ENCODE results near the gene SLC15A3.
A peak's percentile ranks its signal among the peaks of the same experiment; 100 is the strongest.

The SLC15A3 gene

GRCh38 chr11:60972182-60973030 is 20.4 kb upstream of the SLC15A3 start:
- Histone ChIP-seq H3K4me3 (ENCODE audit: low read length) (peak overlapping the region; percentile 47), H3K4me1 (ENCODE audit: control insufficient read depth, insufficient read depth, low read length) (no peaks in the 10 kb centered on the region), H3K9ac (ENCODE audit: low read length) (peak overlapping the region; percentile 42), H3K27me3 (ENCODE audit: control insufficient read depth, insufficient read depth, low read length) (no peaks in the 10 kb centered on the region), H3K36me3 (ENCODE audit: control insufficient read depth, insufficient read depth, low read length) (no peaks in the 10 kb centered on the region), H3K27ac (ENCODE audit: low read depth, low read length) (no peak overlapping the region)

GRCh38 chr11:60971520-60971919 is 19.5 kb upstream of the SLC15A3 start, which contains the start of gene CD6:
TSS of gene CD6 (plus strand) at chr11:60971680. CDS start at chr11:60971866, 186 bp downstream.
- H3K9ac ChIP-seq (ENCODE audit: low read length) = peak within 1 kb of the TSS; percentile 42
- H3K4me3 ChIP-seq (ENCODE audit: low read length) = peak within 1 kb of the TSS; percentile 47
- H3K27me3 ChIP-seq (ENCODE audit: control insufficient read depth, insufficient read depth, low read length) = no peaks in the 10 kb centered on the region
- H3K27ac ChIP-seq (ENCODE audit: low read depth, low read length) = no peak within 1 kb of the TSS
- H3K36me3 ChIP-seq (ENCODE audit: control insufficient read depth, insufficient read depth, low read length) = no peaks in the 10 kb centered on the region
- H3K4me1 ChIP-seq (ENCODE audit: control insufficient read depth, insufficient read depth, low read length) = no peaks in the 10 kb centered on the region

- Histone ChIP-seq H3K9ac (ENCODE audit: low read length) (no peak overlapping the region), H3K27ac (ENCODE audit: low read depth, low read length) (no peak overlapping the region), H3K27me3 (ENCODE audit: control insufficient read depth, insufficient read depth, low read length) (no peaks in the 10 kb centered on the region), H3K4me3 (ENCODE audit: low read length) (no peak overlapping the region), H3K36me3 (ENCODE audit: control insufficient read depth, insufficient read depth, low read length) (no peaks in the 10 kb centered on the region), H3K4me1 (ENCODE audit: control insufficient read depth, insufficient read depth, low read length) (no peaks in the 10 kb centered on the region)
Measured at GRCh38 chr11:60970890-60971289, 18.9 kb upstream of the SLC15A3 start.

- Histone ChIP-seq H3K9ac (ENCODE audit: low read length) (no peak overlapping the region), H3K27ac (ENCODE audit: low read depth, low read length) (no peak overlapping the region), H3K4me1 (ENCODE audit: control insufficient read depth, insufficient read depth, low read length) (no peaks in the 10 kb centered on the region), H3K36me3 (ENCODE audit: control insufficient read depth, insufficient read depth, low read length) (no peaks in the 10 kb centered on the region), H3K27me3 (ENCODE audit: control insufficient read depth, insufficient read depth, low read length) (no peaks in the 10 kb centered on the region), H3K4me3 (ENCODE audit: low read length) (no peak overlapping the region)
Measured at GRCh38 chr11:60970369-60970774, 18.4 kb upstream of the SLC15A3 start.

GRCh38 chr11:60968223-60968622 is 16.2 kb upstream of the SLC15A3 start:
- Histone ChIP-seq H3K27me3 (ENCODE audit: control insufficient read depth, insufficient read depth, low read length) (no peaks in the 10 kb centered on the region), H3K27ac (ENCODE audit: low read depth, low read length) (no peak overlapping the region), H3K36me3 (ENCODE audit: control insufficient read depth, insufficient read depth, low read length) (no peaks in the 10 kb centered on the region), H3K4me1 (ENCODE audit: control insufficient read depth, insufficient read depth, low read length) (no peaks in the 10 kb centered on the region), H3K9ac (ENCODE audit: low read length) (no peak overlapping the region), H3K4me3 (ENCODE audit: low read length) (no peak overlapping the region)

GRCh38 chr11:60966890-60967289 is 14.9 kb upstream of the SLC15A3 start:
- Histone ChIP-seq H3K9ac (ENCODE audit: low read length) (no peak overlapping the region), H3K27me3 (ENCODE audit: control insufficient read depth, insufficient read depth, low read length) (no peaks in the 10 kb centered on the region), H3K4me3 (ENCODE audit: low read length) (no peak overlapping the region), H3K4me1 (ENCODE audit: control insufficient read depth, insufficient read depth, low read length) (no peaks in the 10 kb centered on the region), H3K36me3 (ENCODE audit: control insufficient read depth, insufficient read depth, low read length) (no peaks in the 10 kb centered on the region), H3K27ac (ENCODE audit: low read depth, low read length) (no peak overlapping the region)

- H3K36me3 ChIP-seq (ENCODE audit: control insufficient read depth, insufficient read depth, low read length) = no peaks in the 10 kb centered on the region
- no peaks in the 10 kb centered on the region for H3K27me3 ChIP-seq (ENCODE audit: control insufficient read depth, insufficient read depth, low read length)
- H3K4me3 ChIP-seq (ENCODE audit: low read length) = no peak overlapping the region
- H3K4me1 ChIP-seq (ENCODE audit: control insufficient read depth, insufficient read depth, low read length) = no peaks in the 10 kb centered on the region
- no peak overlapping the region for H3K27ac ChIP-seq (ENCODE audit: low read depth, low read length)
- H3K9ac ChIP-seq (ENCODE audit: low read length) = no peak overlapping the region
Measured at GRCh38 chr11:60964801-60965200, 12.8 kb upstream of the SLC15A3 start.

- H3K4me1 ChIP-seq (ENCODE audit: control insufficient read depth, insufficient read depth, low read length) = no peaks in the 10 kb centered on the region
- H3K4me3 ChIP-seq (ENCODE audit: low read length) = no peak overlapping the region
- no peak overlapping the region for H3K9ac ChIP-seq (ENCODE audit: low read length)
- no peak overlapping the region for H3K27ac ChIP-seq (ENCODE audit: low read depth, low read length)
- no peaks in the 10 kb centered on the region for H3K27me3 ChIP-seq (ENCODE audit: control insufficient read depth, insufficient read depth, low read length)
- H3K36me3 ChIP-seq (ENCODE audit: control insufficient read depth, insufficient read depth, low read length) = no peaks in the 10 kb centered on the region
Measured at GRCh38 chr11:60960405-60960804, 8.4 kb upstream of the SLC15A3 start.

GRCh38 chr11:60959431-60959830 is 7.5 kb upstream of the SLC15A3 start:
- no peak overlapping the region for H3K4me3 ChIP-seq (ENCODE audit: low read length)
- no peaks in the 10 kb centered on the region for H3K36me3 ChIP-seq (ENCODE audit: control insufficient read depth, insufficient read depth, low read length)
- no peak overlapping the region for H3K27ac ChIP-seq (ENCODE audit: low read depth, low read length)
- no peaks in the 10 kb centered on the region for H3K4me1 ChIP-seq (ENCODE audit: control insufficient read depth, insufficient read depth, low read length)
- H3K27me3 ChIP-seq (ENCODE audit: control insufficient read depth, insufficient read depth, low read length) = no peaks in the 10 kb centered on the region
- H3K9ac ChIP-seq (ENCODE audit: low read length) = no peak overlapping the region

GRCh38 chr11:60957188-60957587 is 5.2 kb upstream of the SLC15A3 start:
- Histone ChIP-seq H3K4me1 (ENCODE audit: control insufficient read depth, insufficient read depth, low read length) (no peaks in the 10 kb centered on the region), H3K4me3 (ENCODE audit: low read length) (no peak overlapping the region), H3K27me3 (ENCODE audit: control insufficient read depth, insufficient read depth, low read length) (no peaks in the 10 kb centered on the region), H3K27ac (ENCODE audit: low read depth, low read length) (no peak overlapping the region), H3K9ac (ENCODE audit: low read length) (no peak overlapping the region), H3K36me3 (ENCODE audit: control insufficient read depth, insufficient read depth, low read length) (no peaks in the 10 kb centered on the region)

- H3K27me3 ChIP-seq (ENCODE audit: control insufficient read depth, insufficient read depth, low read length) = no peaks in the 10 kb centered on the region
- H3K27ac ChIP-seq (ENCODE audit: low read depth, low read length) = no peak overlapping the region
- no peaks in the 10 kb centered on the region for H3K36me3 ChIP-seq (ENCODE audit: control insufficient read depth, insufficient read depth, low read length)
- no peak overlapping the region for H3K4me3 ChIP-seq (ENCODE audit: low read length)
- H3K9ac ChIP-seq (ENCODE audit: low read length) = no peak overlapping the region
- H3K4me1 ChIP-seq (ENCODE audit: control insufficient read depth, insufficient read depth, low read length) = no peaks in the 10 kb centered on the region
Measured at GRCh38 chr11:60955571-60955970, 3.6 kb upstream of the SLC15A3 start.

GRCh38 chr11:60954421-60954820 is 2.4 kb upstream of the SLC15A3 start:
- H3K9ac ChIP-seq (ENCODE audit: low read length) = no peak overlapping the region
- no peaks in the 10 kb centered on the region for H3K4me1 ChIP-seq (ENCODE audit: control insufficient read depth, insufficient read depth, low read length)
- H3K27ac ChIP-seq (ENCODE audit: low read depth, low read length) = no peak overlapping the region
- no peaks in the 10 kb centered on the region for H3K27me3 ChIP-seq (ENCODE audit: control insufficient read depth, insufficient read depth, low read length)
- no peak overlapping the region for H3K4me3 ChIP-seq (ENCODE audit: low read length)
- H3K36me3 ChIP-seq (ENCODE audit: control insufficient read depth, insufficient read depth, low read length) = no peaks in the 10 kb centered on the region

- H3K36me3 ChIP-seq (ENCODE audit: control insufficient read depth, insufficient read depth, low read length) = no peaks in the 10 kb centered on the region
- H3K27me3 ChIP-seq (ENCODE audit: control insufficient read depth, insufficient read depth, low read length) = no peaks in the 10 kb centered on the region
- H3K4me1 ChIP-seq (ENCODE audit: control insufficient read depth, insufficient read depth, low read length) = no peaks in the 10 kb centered on the region
- no peak overlapping the region for H3K9ac ChIP-seq (ENCODE audit: low read length)
- H3K27ac ChIP-seq (ENCODE audit: low read depth, low read length) = no peak overlapping the region
- no peak overlapping the region for H3K4me3 ChIP-seq (ENCODE audit: low read length)
Measured at GRCh38 chr11:60953781-60954180, 1.8 kb upstream of the SLC15A3 start.
